ENCODE data around the gene NACC2. TPM values are rescaled to one million over a fixed set of nuclear protein-coding genes. Genes with fewer than 3 reads are reported as not detected.

Gene NACC2
- total RNA-seq, 1 donor from 2014 or later, result 9.6 TPM

- Mint-ChIP-seq H3K27ac (ENCODE audit: unreplicated experiment) (no peak overlapping the region), H3K4me1 (ENCODE audit: unreplicated experiment) (no peaks in the 10 kb centered on the region), H3K36me3 (ENCODE audit: low read depth, unreplicated experiment) (peaks cover 18% of the 10 kb centered on the region), H3K9me3 (ENCODE audit: unreplicated experiment) (no peaks in the 10 kb centered on the region), H3K27me3 (ENCODE audit: unreplicated experiment) (peaks cover 5% of the 10 kb centered on the region), H3K4me3 (ENCODE audit: unreplicated experiment) (no peak overlapping the region)
- no peak for TF ChIP-seq CTCF (IDR thresholded peaks at IDR 0.05; ENCODE audit: unreplicated experiment)
- no peak for DNase-seq (ENCODE audit: low spot score)
Measured at GRCh38 chr9:136023410-136024225, 71.5 kb downstream of the NACC2 start.

GRCh38 chr9:136022731-136023409 lies 72.2 kb downstream of the NACC2 start:
- no peaks in the 10 kb centered on the region for H3K9me3 Mint-ChIP-seq (ENCODE audit: unreplicated experiment)
- H3K4me3 Mint-ChIP-seq (ENCODE audit: unreplicated experiment), result no peak overlapping the region
- H3K27ac Mint-ChIP-seq (ENCODE audit: unreplicated experiment), result no peak overlapping the region
- TF ChIP-seq CTCF (IDR thresholded peaks at IDR 0.05; ENCODE audit: unreplicated experiment), result no peak
- H3K4me1 Mint-ChIP-seq (ENCODE audit: unreplicated experiment), result no peaks in the 10 kb centered on the region
- H3K36me3 Mint-ChIP-seq (ENCODE audit: low read depth, unreplicated experiment), result peaks cover 18% of the 10 kb centered on the region
- peaks cover 5% of the 10 kb centered on the region for H3K27me3 Mint-ChIP-seq (ENCODE audit: unreplicated experiment)
- no peak for DNase-seq (ENCODE audit: low spot score)

- H3K9me3 Mint-ChIP-seq (ENCODE audit: unreplicated experiment), result no peaks in the 10 kb centered on the region
- H3K27me3 Mint-ChIP-seq (ENCODE audit: unreplicated experiment), result peaks cover 5% of the 10 kb centered on the region
- no peaks in the 10 kb centered on the region for H3K4me1 Mint-ChIP-seq (ENCODE audit: unreplicated experiment)
- peak overlapping the region; percentile 46 for H3K27ac Mint-ChIP-seq (ENCODE audit: unreplicated experiment)
- peaks cover 12% of the 10 kb centered on the region for H3K36me3 Mint-ChIP-seq (ENCODE audit: low read depth, unreplicated experiment)
- TF ChIP-seq CTCF (IDR thresholded peaks at IDR 0.05; ENCODE audit: unreplicated experiment), result peak; percentile 29
- no peak for DNase-seq (ENCODE audit: low spot score)
- no peak overlapping the region for H3K4me3 Mint-ChIP-seq (ENCODE audit: unreplicated experiment)
Measured at GRCh38 chr9:136021872-136022681, 73.0 kb downstream of the NACC2 start.

GRCh38 chr9:136021171-136021871 lies 73.8 kb downstream of the NACC2 start:
- Mint-ChIP-seq H3K36me3 (ENCODE audit: low read depth, unreplicated experiment) (peaks cover 12% of the 10 kb centered on the region), H3K4me3 (ENCODE audit: unreplicated experiment) (no peak overlapping the region), H3K27ac (ENCODE audit: unreplicated experiment) (peak overlapping the region; percentile 46), H3K9me3 (ENCODE audit: unreplicated experiment) (no peaks in the 10 kb centered on the region), H3K27me3 (ENCODE audit: unreplicated experiment) (peaks cover 5% of the 10 kb centered on the region), H3K4me1 (ENCODE audit: unreplicated experiment) (no peaks in the 10 kb centered on the region)
- no peak for DNase-seq (ENCODE audit: low spot score)
- TF ChIP-seq CTCF (IDR thresholded peaks at IDR 0.05; ENCODE audit: unreplicated experiment), result no peak

All from endothelial cell (in vitro differentiated cells).